ENCODE data around the gene ADARB2.

Gene ADARB2

GRCh38 chr10:1214882-1215540, 522.3 kb downstream of the ADARB2 start:
- no peak for TF ChIP-seq CTCF (conservative IDR thresholded peaks at IDR 0.05; ENCODE audit: low read depth, low read length)
- Histone ChIP-seq H3K4me2 (no peak overlapping the region), H3K27ac (no peak overlapping the region), H3K36me3 (ENCODE audit: insufficient read depth) (no peaks in the 10 kb centered on the region), H2AFZ (ENCODE audit: low read depth) (no peak overlapping the region), H3K27me3 (ENCODE audit: insufficient read depth, low read depth) (no peaks in the 10 kb centered on the region), H3K4me1 (ENCODE audit: low read depth, poor library complexity, severe bottlenecking) (no peaks in the 10 kb centered on the region), H4K20me1 (ENCODE audit: insufficient read depth) (no peaks in the 10 kb centered on the region), H3K4me3 (IDR thresholded peaks at IDR 0.05; ENCODE audit: insufficient read depth, low read depth, low read length) (no peak overlapping the region), H3K79me2 (ENCODE audit: insufficient read depth, low read depth) (no peaks in the 10 kb centered on the region), H3K9ac (no peak overlapping the region)

- H3K4me2 ChIP-seq, result no peak overlapping the region
- no peak overlapping the region for H3K9ac ChIP-seq
- no peaks in the 10 kb centered on the region for H3K36me3 ChIP-seq (ENCODE audit: insufficient read depth)
- no peaks in the 10 kb centered on the region for H3K79me2 ChIP-seq (ENCODE audit: insufficient read depth, low read depth)
- no peak overlapping the region for H3K4me3 ChIP-seq (IDR thresholded peaks at IDR 0.05; ENCODE audit: insufficient read depth, low read depth, low read length)
- H3K27ac ChIP-seq, result no peak overlapping the region
- TF ChIP-seq CTCF (conservative IDR thresholded peaks at IDR 0.05; ENCODE audit: low read depth, low read length), result no peak
- no peak overlapping the region for H2AFZ ChIP-seq (ENCODE audit: low read depth)
- no peaks in the 10 kb centered on the region for H3K27me3 ChIP-seq (ENCODE audit: insufficient read depth, low read depth)
- no peaks in the 10 kb centered on the region for H4K20me1 ChIP-seq (ENCODE audit: insufficient read depth)
- H3K4me1 ChIP-seq (ENCODE audit: low read depth, poor library complexity, severe bottlenecking), result no peaks in the 10 kb centered on the region
These were observed 523.2 kb downstream of the ADARB2 start for GRCh38 chr10:1214071-1214675.

DNA sequence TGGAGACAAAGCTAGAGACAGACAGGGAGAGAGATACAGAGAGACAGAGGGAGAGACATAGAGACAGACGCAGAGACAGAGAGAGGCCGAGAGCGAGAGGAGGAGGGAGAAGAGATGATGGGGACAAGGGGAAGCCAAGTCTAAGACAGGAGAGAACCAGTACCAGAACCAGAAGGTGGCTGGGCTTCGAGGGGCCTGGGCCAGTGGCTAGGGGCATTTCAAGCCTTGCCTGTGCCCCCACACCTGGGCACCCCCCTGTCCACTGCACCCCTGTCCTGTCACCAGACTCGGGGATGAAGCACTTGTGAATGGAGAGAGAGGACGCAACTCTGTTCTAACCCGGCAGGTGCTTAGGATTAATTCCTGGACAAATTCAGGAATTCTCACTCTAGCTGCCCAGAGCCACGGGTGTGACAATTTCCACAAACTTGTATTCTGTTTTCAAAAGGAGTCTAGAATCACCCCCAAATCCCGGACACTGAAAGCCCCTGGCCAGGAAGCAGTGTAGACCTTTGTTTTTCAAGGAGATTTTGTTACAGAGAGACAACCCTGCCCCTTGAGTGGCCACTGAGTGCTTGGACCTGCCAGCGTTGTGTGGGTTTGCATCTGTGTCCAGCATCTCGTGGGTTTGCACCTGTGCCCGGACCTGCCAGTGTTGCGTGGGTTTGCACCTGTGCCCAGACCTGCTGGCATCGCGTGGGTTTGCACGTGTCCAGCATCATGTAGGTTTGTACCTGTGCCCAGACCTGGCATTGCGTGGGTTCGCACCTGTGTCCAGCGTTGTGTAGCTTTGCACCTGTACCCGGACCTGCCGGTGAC, 523.9 kb downstream of the ADARB2 start:
- no peak overlapping the region for H2AFZ ChIP-seq (ENCODE audit: low read depth)
- no peak overlapping the region for H3K4me2 ChIP-seq
- H3K4me1 ChIP-seq (ENCODE audit: low read depth, poor library complexity, severe bottlenecking), result no peaks in the 10 kb centered on the region
- H3K9ac ChIP-seq, result no peak overlapping the region
- no peak for TF ChIP-seq CTCF (conservative IDR thresholded peaks at IDR 0.05; ENCODE audit: low read depth, low read length)
- no peak overlapping the region for H3K27ac ChIP-seq
- no peaks in the 10 kb centered on the region for H4K20me1 ChIP-seq (ENCODE audit: insufficient read depth)
- H3K79me2 ChIP-seq (ENCODE audit: insufficient read depth, low read depth), result no peaks in the 10 kb centered on the region
- H3K27me3 ChIP-seq (ENCODE audit: insufficient read depth, low read depth), result no peaks in the 10 kb centered on the region
- H3K36me3 ChIP-seq (ENCODE audit: insufficient read depth), result no peaks in the 10 kb centered on the region
- no peak overlapping the region for H3K4me3 ChIP-seq (IDR thresholded peaks at IDR 0.05; ENCODE audit: insufficient read depth, low read depth, low read length)

- H3K4me2 ChIP-seq, result no peak overlapping the region
- no peaks in the 10 kb centered on the region for H3K36me3 ChIP-seq (ENCODE audit: insufficient read depth)
- no peak overlapping the region for H3K9ac ChIP-seq
- no peak overlapping the region for H3K27ac ChIP-seq
- no peaks in the 10 kb centered on the region for H3K79me2 ChIP-seq (ENCODE audit: insufficient read depth, low read depth)
- no peak overlapping the region for H3K4me3 ChIP-seq (IDR thresholded peaks at IDR 0.05; ENCODE audit: insufficient read depth, low read depth, low read length)
- no peak for TF ChIP-seq CTCF (conservative IDR thresholded peaks at IDR 0.05; ENCODE audit: low read depth, low read length)
- H4K20me1 ChIP-seq (ENCODE audit: insufficient read depth), result no peaks in the 10 kb centered on the region
- H3K27me3 ChIP-seq (ENCODE audit: insufficient read depth, low read depth), result no peaks in the 10 kb centered on the region
- H2AFZ ChIP-seq (ENCODE audit: low read depth), result no peak overlapping the region
- no peaks in the 10 kb centered on the region for H3K4me1 ChIP-seq (ENCODE audit: low read depth, poor library complexity, severe bottlenecking)
These were observed 524.7 kb downstream of the ADARB2 start for GRCh38 chr10:1212571-1213141.
